Endodermal cell (in vitro differentiated cells): ENCODE results near the gene NFYB. TPM values are rescaled to one million over a fixed set of nuclear protein-coding genes. Genes with fewer than 3 reads are reported as not detected.

Experiments used
- DNase-seq: peaks from one replicate; pipeline ENCODE4 v3.0.0-alpha.2; 2017
- H3K27ac ChIP-seq: 2 replicates; pipeline ENCODE4 v1.5.1; 2013; ENCODE audit warnings: mild to moderate bottlenecking, low read depth, low read length, moderate library complexity
- H3K27me3 ChIP-seq: 2 replicates; pipeline ENCODE4 v1.6.1; 2013; ENCODE audit warnings: mild to moderate bottlenecking, low read length, moderate library complexity; ENCODE audit not compliant: insufficient read depth, control insufficient read depth, poor library complexity, severe bottlenecking
- H3K36me3 ChIP-seq: 2 replicates; pipeline ENCODE4 v1.7.0; 2013; ENCODE audit warnings: mild to moderate bottlenecking, low read length, moderate library complexity; ENCODE audit not compliant: control insufficient read depth, insufficient read depth
- H3K4me1 ChIP-seq: one replicate; pipeline ENCODE4 v1.7.0; 2013; ENCODE audit warnings: low read length; ENCODE audit not compliant: control insufficient read depth, insufficient read depth
- H3K4me3 ChIP-seq: 2 replicates; pipeline ENCODE4 v1.5.1; 2013; ENCODE audit warnings: mild to moderate bottlenecking, low read length, moderate library complexity
- H3K9ac ChIP-seq: 2 replicates; pipeline ENCODE4 v1.6.1; 2013; ENCODE audit warnings: mild to moderate bottlenecking, low read length, moderate library complexity; ENCODE audit not compliant: poor library complexity, severe bottlenecking; ENCODE audit errors: extremely low read depth
- H3K9me3 ChIP-seq: 2 replicates; pipeline ENCODE4 v1.6.1; 2013; ENCODE audit warnings: mild to moderate bottlenecking, low read length, moderate library complexity; ENCODE audit not compliant: control insufficient read depth
- H3K27ac Mint-ChIP-seq: 2 replicates; pipeline ENCODE4 v1.8.0; 2020; ENCODE audit warnings: mixed read lengths
- H3K27me3 Mint-ChIP-seq: 2 replicates; pipeline ENCODE4 v1.8.0; 2021; ENCODE audit warnings: mild to moderate bottlenecking, mixed read lengths; ENCODE audit not compliant: insufficient read depth
- H3K36me3 Mint-ChIP-seq: 2 replicates; pipeline ENCODE4 v1.8.0; 2020; ENCODE audit warnings: low read depth, mixed read lengths
- H3K4me1 Mint-ChIP-seq: 2 replicates; pipeline ENCODE4 v1.8.0; 2020; ENCODE audit warnings: mixed read lengths
- H3K4me3 Mint-ChIP-seq: 2 replicates; pipeline ENCODE4 v1.8.0; 2020; ENCODE audit warnings: mild to moderate bottlenecking, moderate library complexity, mixed read lengths
- H3K9me3 Mint-ChIP-seq: 2 replicates; pipeline ENCODE4 v1.8.0; 2020; ENCODE audit warnings: mild to moderate bottlenecking, mixed read lengths
- WGBS, 2 experiments: methylation state at CpG; one replicate each; pipeline versions ENCODE4 v1.1.5 to v1.1.7; 2013; ENCODE audit warnings: missing lambda C conversion rate in 2 of 2, mixed read lengths in 1 of 2; ENCODE audit not compliant: insufficient coverage in 1 of 2, insufficient read length in 1 of 2; 5-methylcytosine and 5-hydroxymethylcytosine counted together
- total RNA-seq, 2 donors: library from RNA; stranded (reverse); fragmentation: NEBNext Ultra II Directional in 1 of 2; extraction: Animal tissue kit (Norgen Biotek cat#: 25700) in 1 of 2; gene quantifications; 2 replicates in 1 of 2; 3 replicates in 1 of 2; pipeline ENCODE4 v1.2.1, GENCODE V29; 2021
- TF ChIP-seq, protein P1 (sequence below): fragments of 200-600 bp; sonication (generic); conservative IDR thresholded peaks from 2 replicates; pipeline ENCODE4 v1.5.0; 2021; ENCODE audit warnings: antibody characterized with exemption, mild to moderate bottlenecking

NFYB gene
- total RNA-seq, 2 donors from 2014 or later = 31.2 to 36.3 TPM

DNA sequence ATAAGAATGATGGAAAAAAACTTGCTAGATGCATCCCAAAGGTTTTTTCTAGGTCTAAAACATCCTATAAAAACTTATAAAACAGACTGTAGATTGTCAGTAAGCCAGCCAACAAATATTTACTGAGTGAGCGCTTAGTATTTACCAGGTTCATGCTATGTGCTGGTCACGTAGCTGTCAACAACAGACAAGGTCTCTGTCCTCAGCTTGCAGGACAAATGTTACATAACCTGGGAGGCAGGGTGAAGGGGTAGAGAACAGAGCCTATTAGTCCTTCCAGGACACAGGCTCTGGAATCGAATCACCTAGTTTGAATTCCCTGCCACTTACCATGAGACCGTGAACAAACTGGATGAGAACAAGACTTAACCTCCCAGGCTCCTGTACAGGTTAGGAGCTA is 6.4 kb downstream of the NFYB start:
- Histone ChIP-seq H3K27me3 (no peaks in the 10 kb centered on the region), H3K4me3 (no peak overlapping the region), H3K9me3 (no peaks in the 10 kb centered on the region), H3K4me1 (no peaks in the 10 kb centered on the region), H3K36me3 (peaks cover 58% of the 10 kb centered on the region), H3K9ac (no peak overlapping the region), H3K27ac (no peak overlapping the region)
- 95 to 96% methylated on average over 3 to 4 of the region's 4 CpGs for WGBS, 2 experiments
- Mint-ChIP-seq H3K27ac (no peak overlapping the region), H3K4me1 (peaks cover 15% of the 10 kb centered on the region), H3K4me3 (no peak overlapping the region), H3K27me3 (no peaks in the 10 kb centered on the region), H3K36me3 (peaks cover 33% of the 10 kb centered on the region), H3K9me3 (no peaks in the 10 kb centered on the region)
- TF ChIP-seq, protein P1, sequence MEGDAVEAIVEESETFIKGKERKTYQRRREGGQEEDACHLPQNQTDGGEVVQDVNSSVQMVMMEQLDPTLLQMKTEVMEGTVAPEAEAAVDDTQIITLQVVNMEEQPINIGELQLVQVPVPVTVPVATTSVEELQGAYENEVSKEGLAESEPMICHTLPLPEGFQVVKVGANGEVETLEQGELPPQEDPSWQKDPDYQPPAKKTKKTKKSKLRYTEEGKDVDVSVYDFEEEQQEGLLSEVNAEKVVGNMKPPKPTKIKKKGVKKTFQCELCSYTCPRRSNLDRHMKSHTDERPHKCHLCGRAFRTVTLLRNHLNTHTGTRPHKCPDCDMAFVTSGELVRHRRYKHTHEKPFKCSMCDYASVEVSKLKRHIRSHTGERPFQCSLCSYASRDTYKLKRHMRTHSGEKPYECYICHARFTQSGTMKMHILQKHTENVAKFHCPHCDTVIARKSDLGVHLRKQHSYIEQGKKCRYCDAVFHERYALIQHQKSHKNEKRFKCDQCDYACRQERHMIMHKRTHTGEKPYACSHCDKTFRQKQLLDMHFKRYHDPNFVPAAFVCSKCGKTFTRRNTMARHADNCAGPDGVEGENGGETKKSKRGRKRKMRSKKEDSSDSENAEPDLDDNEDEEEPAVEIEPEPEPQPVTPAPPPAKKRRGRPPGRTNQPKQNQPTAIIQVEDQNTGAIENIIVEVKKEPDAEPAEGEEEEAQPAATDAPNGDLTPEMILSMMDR = no peak
- DNase-seq = no peak

DNA sequence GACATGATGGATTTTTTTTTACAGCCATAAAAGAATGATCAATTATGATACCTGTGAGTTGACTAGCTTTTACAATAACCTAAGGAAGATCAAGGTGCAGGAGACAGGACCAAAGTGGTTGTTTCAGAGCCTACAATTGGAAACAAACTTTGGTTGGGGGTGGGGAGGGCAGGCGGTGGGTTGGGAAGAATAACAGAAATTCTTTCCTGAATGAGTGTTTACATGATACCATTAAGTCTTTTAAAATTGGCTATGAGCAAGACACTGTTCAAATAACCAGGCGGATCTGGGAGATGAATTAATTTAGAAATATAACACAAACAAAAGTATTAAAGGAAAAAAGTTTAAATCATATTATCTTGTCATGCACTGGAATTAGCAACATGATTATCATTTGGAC is 7.2 kb downstream of the NFYB start:
- TF ChIP-seq, protein P1 = no peak
- H3K27ac ChIP-seq = no peak overlapping the region
- Mint-ChIP-seq H3K27ac (no peak overlapping the region), H3K4me3 (no peak overlapping the region), H3K4me1 (peaks cover 8% of the 10 kb centered on the region), H3K36me3 (peaks cover 41% of the 10 kb centered on the region), H3K9me3 (no peaks in the 10 kb centered on the region), H3K27me3 (no peaks in the 10 kb centered on the region)
- WGBS, 2 experiments = 80% methylated on average over 1 of the region's 2 CpGs; no CpG with 5 or more reads in 1 of the 2 experiments
- no peaks in the 10 kb centered on the region for H3K9me3 ChIP-seq
- DNase-seq = no peak
- no peak overlapping the region for H3K9ac ChIP-seq
- H3K4me1 ChIP-seq = no peaks in the 10 kb centered on the region
- H3K4me3 ChIP-seq = no peak overlapping the region
- no peaks in the 10 kb centered on the region for H3K27me3 ChIP-seq
- peaks cover 66% of the 10 kb centered on the region for H3K36me3 ChIP-seq

DNA sequence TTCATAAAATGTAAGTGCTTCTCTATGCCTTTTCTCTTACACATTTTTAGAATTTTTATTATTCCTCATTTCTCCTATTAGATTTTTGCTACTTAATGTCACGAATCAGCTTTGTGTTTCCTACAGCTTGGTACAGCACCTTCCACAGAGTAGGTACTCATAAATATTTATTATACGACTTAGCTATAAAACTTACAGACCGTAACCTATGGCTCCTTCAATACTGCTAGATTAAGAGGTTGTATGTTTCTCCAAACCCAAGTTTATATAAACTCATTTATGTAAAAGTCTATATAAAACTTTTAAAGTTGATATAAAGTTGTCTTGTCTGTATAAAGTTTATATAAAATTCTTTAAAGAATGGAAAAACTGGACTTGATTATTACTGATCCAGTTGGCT is 11.5 kb downstream of the NFYB start:
- no peak for DNase-seq
- no peak overlapping the region for H3K27ac ChIP-seq
- H3K27ac Mint-ChIP-seq = no peak overlapping the region
- H3K9me3 Mint-ChIP-seq = no peaks in the 10 kb centered on the region
- H3K4me1 ChIP-seq = no peaks in the 10 kb centered on the region
- WGBS, 2 experiments = 85% methylated on average over 3 of the region's 3 CpGs; no CpG with 5 or more reads in 1 of the 2 experiments
- no peaks in the 10 kb centered on the region for H3K27me3 Mint-ChIP-seq
- H3K9me3 ChIP-seq = no peaks in the 10 kb centered on the region
- TF ChIP-seq, protein P1 = no peak
- H3K4me3 ChIP-seq = no peak overlapping the region
- H3K27me3 ChIP-seq = no peaks in the 10 kb centered on the region
- H3K36me3 ChIP-seq = peaks cover 64% of the 10 kb centered on the region
- H3K9ac ChIP-seq = no peak overlapping the region
- peaks cover 8% of the 10 kb centered on the region for H3K4me1 Mint-ChIP-seq
- peaks cover 64% of the 10 kb centered on the region for H3K36me3 Mint-ChIP-seq
- no peak overlapping the region for H3K4me3 Mint-ChIP-seq
